ENCODE measurements around the gene FOXM1.

DNA sequence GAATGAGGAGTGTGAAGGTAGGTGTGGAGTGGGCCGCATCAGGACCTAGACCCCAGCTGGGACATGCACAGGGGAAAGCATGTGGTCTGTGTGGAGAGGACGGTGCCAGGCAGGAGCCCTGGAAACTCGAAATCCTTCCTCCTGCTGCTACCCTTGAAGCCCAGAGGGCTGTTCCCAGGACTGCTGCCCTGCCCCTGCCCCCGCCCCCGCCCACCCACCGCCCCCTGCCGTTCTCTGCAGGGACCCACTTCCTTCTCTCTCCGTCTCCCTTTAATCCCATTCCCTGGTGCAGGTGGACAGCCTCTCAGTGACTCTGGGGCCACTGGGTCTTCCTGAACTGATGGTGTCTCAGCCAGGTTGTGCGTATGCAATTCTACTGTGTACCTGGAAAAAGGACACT is 56.5 kb downstream of the FOXM1 start:
- TF ChIP-seq, protein P1, sequence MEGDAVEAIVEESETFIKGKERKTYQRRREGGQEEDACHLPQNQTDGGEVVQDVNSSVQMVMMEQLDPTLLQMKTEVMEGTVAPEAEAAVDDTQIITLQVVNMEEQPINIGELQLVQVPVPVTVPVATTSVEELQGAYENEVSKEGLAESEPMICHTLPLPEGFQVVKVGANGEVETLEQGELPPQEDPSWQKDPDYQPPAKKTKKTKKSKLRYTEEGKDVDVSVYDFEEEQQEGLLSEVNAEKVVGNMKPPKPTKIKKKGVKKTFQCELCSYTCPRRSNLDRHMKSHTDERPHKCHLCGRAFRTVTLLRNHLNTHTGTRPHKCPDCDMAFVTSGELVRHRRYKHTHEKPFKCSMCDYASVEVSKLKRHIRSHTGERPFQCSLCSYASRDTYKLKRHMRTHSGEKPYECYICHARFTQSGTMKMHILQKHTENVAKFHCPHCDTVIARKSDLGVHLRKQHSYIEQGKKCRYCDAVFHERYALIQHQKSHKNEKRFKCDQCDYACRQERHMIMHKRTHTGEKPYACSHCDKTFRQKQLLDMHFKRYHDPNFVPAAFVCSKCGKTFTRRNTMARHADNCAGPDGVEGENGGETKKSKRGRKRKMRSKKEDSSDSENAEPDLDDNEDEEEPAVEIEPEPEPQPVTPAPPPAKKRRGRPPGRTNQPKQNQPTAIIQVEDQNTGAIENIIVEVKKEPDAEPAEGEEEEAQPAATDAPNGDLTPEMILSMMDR (IDR thresholded peaks at IDR 0.05), result no peak
- TF ChIP-seq POLR2A (IDR thresholded peaks at IDR 0.05), result no peak
